Measurements from ENCODE around the gene C11orf98.
A peak's percentile ranks its signal among the peaks of the same experiment; 100 is the strongest.
"Not testable (repeated sequence)": the region's sequence is repeated elsewhere in the genome, so short reads cannot be mapped to it uniquely, and the experiment has no call there.

C11orf98 gene

GRCh38 chr11:62705880-62706849 lies 41.2 kb upstream of the C11orf98 start:
- H3K9me3 ChIP-seq (ENCODE audit: control insufficient read depth, low read depth, low read length) = no peaks in the 10 kb centered on the region
- H3K36me3 ChIP-seq (ENCODE audit: control insufficient read depth, low read depth, low read length) = peaks cover 6% of the 10 kb centered on the region
- peaks cover 26% of the 10 kb centered on the region for H3K4me1 ChIP-seq (ENCODE audit: control insufficient read depth, low read depth, low read length)
- no peaks in the 10 kb centered on the region for H3K27me3 ChIP-seq (ENCODE audit: control insufficient read depth, insufficient read depth, low read length)
- H3K9ac ChIP-seq (ENCODE audit: low read length) = peak overlapping the region; percentile 78
- H3K27ac ChIP-seq (ENCODE audit: low read length) = peak overlapping the region; percentile 66
- peak overlapping the region; percentile 87 for H3K4me3 ChIP-seq (ENCODE audit: low read length)

- Histone ChIP-seq H3K9me3 (ENCODE audit: control insufficient read depth, low read depth, low read length) (no peaks in the 10 kb centered on the region), H3K4me3 (ENCODE audit: low read length) (peak overlapping the region; percentile 87), H3K36me3 (ENCODE audit: control insufficient read depth, low read depth, low read length) (peaks cover 6% of the 10 kb centered on the region), H3K4me1 (ENCODE audit: control insufficient read depth, low read depth, low read length) (peaks cover 23% of the 10 kb centered on the region), H3K27ac (ENCODE audit: low read length) (peak overlapping the region; percentile 66), H3K27me3 (ENCODE audit: control insufficient read depth, insufficient read depth, low read length) (no peaks in the 10 kb centered on the region), H3K9ac (ENCODE audit: low read length) (peak overlapping the region; percentile 78)
These were observed 40.4 kb upstream of the C11orf98 start for GRCh38 chr11:62705413-62705812.

GRCh38 chr11:62703921-62704320 lies 38.9 kb upstream of the C11orf98 start:
- not testable (repeated sequence) for H3K27me3 ChIP-seq (ENCODE audit: control insufficient read depth, insufficient read depth, low read length); H3K27ac ChIP-seq (ENCODE audit: low read length); H3K36me3 ChIP-seq (ENCODE audit: control insufficient read depth, low read depth, low read length); H3K9ac ChIP-seq (ENCODE audit: low read length); H3K9me3 ChIP-seq (ENCODE audit: control insufficient read depth, low read depth, low read length); H3K4me3 ChIP-seq (ENCODE audit: low read length)
- H3K4me1 ChIP-seq (ENCODE audit: control insufficient read depth, low read depth, low read length) = peaks cover 17% of the 10 kb centered on the region

DNA sequence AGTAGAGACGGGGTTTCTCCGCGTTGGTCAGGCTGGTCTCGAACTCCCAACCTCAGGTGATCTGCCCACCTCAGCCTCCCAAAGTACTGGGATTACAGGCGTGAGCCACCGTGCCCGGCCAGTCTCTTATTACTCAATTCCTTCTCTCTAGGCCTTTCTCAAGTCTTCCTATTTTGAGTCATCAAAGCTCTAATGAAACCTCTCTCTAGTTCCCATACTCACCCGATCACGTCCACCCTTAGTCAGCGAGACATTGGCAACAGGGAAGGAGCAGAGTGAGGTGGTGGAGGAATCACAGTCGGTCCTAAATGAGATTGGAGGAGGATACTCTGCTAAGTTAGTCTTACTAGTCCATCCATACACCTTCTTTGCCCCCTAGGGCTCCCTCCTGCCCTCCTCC lies 37.2 kb upstream of the C11orf98 start:
- Histone ChIP-seq H3K9me3 (ENCODE audit: control insufficient read depth, low read depth, low read length) (no peaks in the 10 kb centered on the region), H3K27me3 (ENCODE audit: control insufficient read depth, insufficient read depth, low read length) (no peaks in the 10 kb centered on the region), H3K9ac (ENCODE audit: low read length) (no peak overlapping the region), H3K4me3 (ENCODE audit: low read length) (no peak overlapping the region), H3K4me1 (ENCODE audit: control insufficient read depth, low read depth, low read length) (peaks cover 6% of the 10 kb centered on the region), H3K27ac (ENCODE audit: low read length) (no peak overlapping the region), H3K36me3 (ENCODE audit: control insufficient read depth, low read depth, low read length) (peaks cover 8% of the 10 kb centered on the region)

DNA sequence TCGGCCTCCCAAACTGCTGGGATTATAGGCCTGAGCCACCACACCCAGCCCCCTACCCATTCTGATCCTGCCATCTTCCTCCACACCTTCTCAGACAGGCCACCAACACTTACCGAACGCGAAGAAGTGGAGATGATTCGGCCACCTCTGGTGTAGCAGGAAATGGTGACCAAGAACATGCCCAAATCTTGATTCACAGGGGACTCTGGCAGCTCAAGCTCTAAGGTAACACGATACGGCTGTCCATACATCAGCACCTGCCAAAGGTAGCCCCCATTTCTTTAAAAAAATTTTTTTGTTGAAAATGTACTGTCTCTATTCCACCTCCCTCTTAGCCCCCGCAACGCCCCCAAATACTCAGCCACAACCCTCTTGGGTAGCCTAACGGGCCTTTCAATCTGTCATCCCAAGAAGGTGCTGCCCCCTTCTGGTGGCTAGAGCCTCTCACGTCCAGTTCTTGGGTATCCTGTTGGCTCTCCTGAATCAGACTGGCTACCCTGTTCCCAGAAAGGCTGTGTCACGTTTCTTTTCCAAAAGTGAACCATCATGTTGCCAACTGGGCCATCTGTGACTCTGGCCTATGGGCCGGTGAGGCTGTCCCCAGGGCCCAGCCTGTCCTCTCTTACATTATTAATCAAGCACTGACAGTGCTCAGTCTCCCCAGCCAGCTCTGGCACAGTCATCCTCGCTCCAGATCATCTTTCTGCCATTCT lies 29.6 kb upstream of the C11orf98 start:
- Histone ChIP-seq H3K9me3 (ENCODE audit: control insufficient read depth, low read depth, low read length) (no peaks in the 10 kb centered on the region), H3K4me1 (ENCODE audit: control insufficient read depth, low read depth, low read length) (no peaks in the 10 kb centered on the region), H3K27me3 (ENCODE audit: control insufficient read depth, insufficient read depth, low read length) (no peaks in the 10 kb centered on the region), H3K4me3 (ENCODE audit: low read length) (no peak overlapping the region), H3K36me3 (ENCODE audit: control insufficient read depth, low read depth, low read length) (peaks cover 28% of the 10 kb centered on the region), H3K9ac (ENCODE audit: low read length) (no peak overlapping the region), H3K27ac (ENCODE audit: low read length) (no peak overlapping the region)

DNA sequence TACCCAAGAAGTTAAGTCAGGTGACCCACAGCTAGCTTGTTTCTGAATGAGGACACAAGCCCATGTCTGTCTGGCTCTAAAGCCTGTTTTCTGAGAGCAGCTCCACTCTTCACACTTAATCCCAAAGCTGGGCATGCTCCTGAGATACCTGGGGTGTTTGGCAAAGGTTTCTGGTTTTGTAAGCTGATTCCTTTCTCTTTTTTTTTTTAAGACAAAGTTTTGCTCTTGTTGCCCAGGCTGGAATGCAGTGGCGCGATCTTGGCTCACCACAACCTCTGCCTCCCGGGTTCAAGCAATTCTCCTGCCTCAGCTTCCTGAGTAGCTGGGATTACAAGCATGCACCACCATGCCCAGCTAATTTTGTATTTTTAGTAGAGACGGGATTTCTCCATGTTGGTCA lies 28.6 kb upstream of the C11orf98 start:
- H3K36me3 ChIP-seq (ENCODE audit: control insufficient read depth, low read depth, low read length) = peaks cover 28% of the 10 kb centered on the region
- not testable (repeated sequence) for H3K9ac ChIP-seq (ENCODE audit: low read length)

GRCh38 chr11:62689421-62690183 lies 24.6 kb upstream of the C11orf98 start, which contains the start of gene LRRN4CL:
Gene LRRN4CL, minus strand, starts transcription at chr11:62689530. Its CDS starts 1,022 bp downstream, at chr11:62688508.
- Histone ChIP-seq H3K9ac (ENCODE audit: low read length) (no peak within 1 kb of the TSS), H3K9me3 (ENCODE audit: control insufficient read depth, low read depth, low read length) (no peaks in the 10 kb centered on the region), H3K27me3 (ENCODE audit: control insufficient read depth, insufficient read depth, low read length) (no peaks in the 10 kb centered on the region), H3K4me1 (ENCODE audit: control insufficient read depth, low read depth, low read length) (no peaks in the 10 kb centered on the region), H3K27ac (ENCODE audit: low read length) (no peak within 1 kb of the TSS), H3K36me3 (ENCODE audit: control insufficient read depth, low read depth, low read length) (peaks cover 28% of the 10 kb centered on the region), H3K4me3 (ENCODE audit: low read length) (no peak within 1 kb of the TSS)

More for the DNA sequence above, 28.6 kb upstream of the C11orf98 start:
- H3K9me3 ChIP-seq (ENCODE audit: control insufficient read depth, low read depth, low read length); H3K4me3 ChIP-seq (ENCODE audit: low read length); H3K4me1 ChIP-seq (ENCODE audit: control insufficient read depth, low read depth, low read length); H3K27ac ChIP-seq (ENCODE audit: low read length); H3K27me3 ChIP-seq (ENCODE audit: control insufficient read depth, insufficient read depth, low read length): not testable (repeated sequence)

GRCh38 chr11:62688491-62688890 lies 23.5 kb upstream of the C11orf98 start:
- no peak overlapping the region for H3K4me3 ChIP-seq (ENCODE audit: low read length)
- H3K27ac ChIP-seq (ENCODE audit: low read length) = no peak overlapping the region
- no peaks in the 10 kb centered on the region for H3K27me3 ChIP-seq (ENCODE audit: control insufficient read depth, insufficient read depth, low read length)
- H3K4me1 ChIP-seq (ENCODE audit: control insufficient read depth, low read depth, low read length) = no peaks in the 10 kb centered on the region
- H3K9ac ChIP-seq (ENCODE audit: low read length) = no peak overlapping the region
- H3K9me3 ChIP-seq (ENCODE audit: control insufficient read depth, low read depth, low read length) = no peaks in the 10 kb centered on the region
- H3K36me3 ChIP-seq (ENCODE audit: control insufficient read depth, low read depth, low read length) = peaks cover 28% of the 10 kb centered on the region

GRCh38 chr11:62687508-62688396 lies 22.7 kb upstream of the C11orf98 start:
- H3K27ac ChIP-seq (ENCODE audit: low read length) = no peak overlapping the region
- no peaks in the 10 kb centered on the region for H3K27me3 ChIP-seq (ENCODE audit: control insufficient read depth, insufficient read depth, low read length)
- no peak overlapping the region for H3K9ac ChIP-seq (ENCODE audit: low read length)
- no peaks in the 10 kb centered on the region for H3K4me1 ChIP-seq (ENCODE audit: control insufficient read depth, low read depth, low read length)
- peaks cover 22% of the 10 kb centered on the region for H3K36me3 ChIP-seq (ENCODE audit: control insufficient read depth, low read depth, low read length)
- no peak overlapping the region for H3K4me3 ChIP-seq (ENCODE audit: low read length)
- no peaks in the 10 kb centered on the region for H3K9me3 ChIP-seq (ENCODE audit: control insufficient read depth, low read depth, low read length)

GRCh38 chr11:62682518-62682917 lies 17.5 kb upstream of the C11orf98 start:
- H3K36me3 ChIP-seq (ENCODE audit: control insufficient read depth, low read depth, low read length) = peaks cover 2% of the 10 kb centered on the region
- no peaks in the 10 kb centered on the region for H3K4me1 ChIP-seq (ENCODE audit: control insufficient read depth, low read depth, low read length)
- H3K9me3 ChIP-seq (ENCODE audit: control insufficient read depth, low read depth, low read length) = no peaks in the 10 kb centered on the region
- no peak overlapping the region for H3K4me3 ChIP-seq (ENCODE audit: low read length)
- no peak overlapping the region for H3K9ac ChIP-seq (ENCODE audit: low read length)
- H3K27ac ChIP-seq (ENCODE audit: low read length) = no peak overlapping the region
- no peaks in the 10 kb centered on the region for H3K27me3 ChIP-seq (ENCODE audit: control insufficient read depth, insufficient read depth, low read length)

All from iPS-18a (cell line).